ENCODE results near the gene ZNF691. TPM values are rescaled to one million over a fixed set of nuclear protein-coding genes. Genes with fewer than 3 reads are reported as not detected.
"Not testable (repeated sequence)": the region's sequence is repeated elsewhere in the genome, so short reads cannot be mapped to it uniquely, and the experiment has no call there.

The ZNF691 gene
- total and polyA plus RNA-seq, 4 donors = 6.6 to 14.5 (median 8.3) TPM

DNA sequence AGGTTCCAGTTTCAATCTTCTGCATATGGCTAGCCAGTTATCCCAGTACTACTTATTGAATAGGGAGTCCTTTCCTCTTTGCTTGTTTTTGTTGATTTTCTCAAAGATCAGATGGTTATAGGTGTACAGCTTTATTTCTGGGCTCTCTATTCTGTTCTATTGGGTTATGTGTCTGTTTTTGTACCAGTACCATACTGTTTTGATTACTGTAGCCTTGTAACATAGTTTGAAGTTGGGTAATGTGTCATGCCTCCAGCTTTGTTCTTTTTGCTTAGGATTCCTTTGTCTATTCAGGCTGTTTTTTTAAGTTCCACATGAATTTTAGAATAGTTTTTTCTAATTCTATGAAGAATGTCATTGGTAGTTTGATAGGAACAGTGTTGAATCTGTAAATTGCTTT lies 26.7 kb downstream of the ZNF691 start:
- H3K4me1 ChIP-seq (ENCODE audit: control insufficient read depth in 5 of 5, insufficient read depth in 5 of 5, low read length in 5 of 5); H3K9ac ChIP-seq (ENCODE audit: insufficient read depth in 1 of 2, low read length in 2 of 2); H3K4me3 ChIP-seq; H3K27me3 ChIP-seq (ENCODE audit: control insufficient read depth in 3 of 3, insufficient read depth in 3 of 3, low read length in 2 of 3); ATAC-seq (ENCODE audit: insufficient read depth, low FRiP score); H3K27ac ChIP-seq (ENCODE audit: low read depth in 1 of 2, low read length in 1 of 2); H3K9me3 ChIP-seq (ENCODE audit: control insufficient read depth in 4 of 4, insufficient read depth in 3 of 4, low read length in 3 of 4); H3K36me3 ChIP-seq (ENCODE audit: control insufficient read depth in 4 of 4, insufficient read depth in 4 of 4, low read length in 4 of 4); DNase-seq: not testable (repeated sequence)

DNA sequence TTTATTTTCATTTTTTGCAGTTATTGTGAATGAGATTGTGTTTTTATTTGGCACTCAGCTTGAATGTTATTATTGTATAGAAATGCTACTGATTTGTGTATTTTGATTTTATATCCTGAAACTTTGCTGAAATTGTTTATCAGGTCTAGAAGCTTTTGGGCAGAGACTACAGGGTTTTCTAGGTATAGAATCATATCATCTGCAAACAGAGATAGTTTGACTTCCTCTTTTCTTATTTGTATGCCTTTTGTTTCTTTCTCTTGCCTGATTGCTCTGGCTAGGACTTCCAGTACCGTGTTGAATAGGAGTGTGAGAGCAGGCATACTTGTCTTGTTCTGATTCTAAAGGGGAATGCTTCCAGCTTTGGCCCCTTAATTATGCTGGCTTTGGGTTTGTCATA lies 27.3 kb downstream of the ZNF691 start:
- Histone ChIP-seq H3K9ac (ENCODE audit: insufficient read depth in 1 of 2, low read length in 2 of 2) (no peak overlapping the region), H3K27me3 (ENCODE audit: control insufficient read depth in 3 of 3, insufficient read depth in 3 of 3, low read length in 2 of 3) (no peaks in the 10 kb centered on the region), H3K27ac (ENCODE audit: low read depth in 1 of 2, low read length in 1 of 2) (no peak overlapping the region), H3K9me3 (ENCODE audit: control insufficient read depth in 4 of 4, insufficient read depth in 3 of 4, low read length in 3 of 4) (peaks cover 0 to 6% (median 0%) of the 10 kb centered on the region in 4 donors), H3K4me1 (ENCODE audit: control insufficient read depth in 5 of 5, insufficient read depth in 5 of 5, low read length in 5 of 5) (peaks cover 0 to 7% (median 0%) of the 10 kb centered on the region in 5 donors), H3K36me3 (ENCODE audit: control insufficient read depth in 4 of 4, insufficient read depth in 4 of 4, low read length in 4 of 4) (no peaks in the 10 kb centered on the region), H3K4me3 (no peak overlapping the region)
- WGBS, 2 donors = 55 to 65% methylated on average over 1 of the region's 1 CpG
- DNase-seq = no peak
- TF ChIP-seq, protein P1, sequence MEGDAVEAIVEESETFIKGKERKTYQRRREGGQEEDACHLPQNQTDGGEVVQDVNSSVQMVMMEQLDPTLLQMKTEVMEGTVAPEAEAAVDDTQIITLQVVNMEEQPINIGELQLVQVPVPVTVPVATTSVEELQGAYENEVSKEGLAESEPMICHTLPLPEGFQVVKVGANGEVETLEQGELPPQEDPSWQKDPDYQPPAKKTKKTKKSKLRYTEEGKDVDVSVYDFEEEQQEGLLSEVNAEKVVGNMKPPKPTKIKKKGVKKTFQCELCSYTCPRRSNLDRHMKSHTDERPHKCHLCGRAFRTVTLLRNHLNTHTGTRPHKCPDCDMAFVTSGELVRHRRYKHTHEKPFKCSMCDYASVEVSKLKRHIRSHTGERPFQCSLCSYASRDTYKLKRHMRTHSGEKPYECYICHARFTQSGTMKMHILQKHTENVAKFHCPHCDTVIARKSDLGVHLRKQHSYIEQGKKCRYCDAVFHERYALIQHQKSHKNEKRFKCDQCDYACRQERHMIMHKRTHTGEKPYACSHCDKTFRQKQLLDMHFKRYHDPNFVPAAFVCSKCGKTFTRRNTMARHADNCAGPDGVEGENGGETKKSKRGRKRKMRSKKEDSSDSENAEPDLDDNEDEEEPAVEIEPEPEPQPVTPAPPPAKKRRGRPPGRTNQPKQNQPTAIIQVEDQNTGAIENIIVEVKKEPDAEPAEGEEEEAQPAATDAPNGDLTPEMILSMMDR (IDR thresholded peaks at IDR 0.05; ENCODE audit: control extremely low read depth, extremely low read depth) = no peak
- no peak for ATAC-seq (ENCODE audit: insufficient read depth, low FRiP score)

DNA sequence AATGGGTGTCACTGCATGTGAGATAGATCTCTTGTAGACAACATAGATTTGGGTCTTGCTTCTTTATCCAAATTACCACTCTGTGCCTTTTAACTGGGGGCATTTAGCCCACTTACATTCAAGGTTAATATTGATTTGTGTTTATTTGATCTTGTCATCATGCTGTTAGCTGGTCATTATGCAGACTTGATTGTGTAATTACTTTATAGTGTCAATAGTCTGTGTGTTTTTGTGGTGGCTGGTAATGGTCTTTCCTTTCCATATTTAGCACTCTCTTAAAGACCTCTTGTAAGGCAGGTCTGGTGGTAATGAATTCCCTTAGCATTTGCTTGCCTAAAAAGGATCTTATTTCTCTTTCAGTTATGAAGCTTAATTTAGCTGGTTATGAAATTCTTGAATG lies 29.6 kb downstream of the ZNF691 start:
- TF ChIP-seq, protein P1 (IDR thresholded peaks at IDR 0.05; ENCODE audit: control extremely low read depth, extremely low read depth) = no peak
- ATAC-seq (ENCODE audit: insufficient read depth, low FRiP score) (no peak), DNase-seq (no peak)

DNA sequence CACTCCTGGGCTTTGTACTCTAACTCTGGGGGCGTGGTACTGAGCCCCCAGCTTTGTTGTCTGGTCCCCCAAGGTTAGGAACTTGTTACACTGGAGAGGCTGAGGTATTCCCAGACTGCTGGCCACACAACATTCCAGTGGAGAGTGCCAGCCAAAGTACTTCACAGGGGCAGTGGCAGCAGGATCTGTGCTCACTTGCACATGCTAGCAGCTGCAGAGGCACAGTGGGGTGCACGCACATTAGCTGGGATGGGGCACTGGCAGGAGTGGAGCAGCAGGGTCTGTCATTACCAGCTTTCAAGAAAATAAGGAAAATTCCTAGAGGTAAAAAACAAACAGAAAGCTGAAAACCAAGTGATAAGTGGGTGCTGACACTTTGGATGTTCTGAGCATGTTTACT lies 31.0 kb downstream of the ZNF691 start:
- Histone ChIP-seq H3K27me3 (ENCODE audit: control insufficient read depth in 3 of 3, insufficient read depth in 3 of 3, low read length in 2 of 3) (no peaks in the 10 kb centered on the region), H3K4me1 (ENCODE audit: control insufficient read depth in 5 of 5, insufficient read depth in 5 of 5, low read length in 5 of 5) (peaks cover 0 to 7% (median 0%) of the 10 kb centered on the region in 5 donors), H3K9me3 (ENCODE audit: control insufficient read depth in 4 of 4, insufficient read depth in 3 of 4, low read length in 3 of 4) (peaks cover 0 to 6% (median 5%) of the 10 kb centered on the region in 4 donors), H3K36me3 (ENCODE audit: control insufficient read depth in 4 of 4, insufficient read depth in 4 of 4, low read length in 4 of 4) (no peaks in the 10 kb centered on the region), H3K27ac (ENCODE audit: low read depth in 1 of 2, low read length in 1 of 2) (no peak overlapping the region), H3K9ac (ENCODE audit: insufficient read depth in 1 of 2, low read length in 2 of 2) (no peak overlapping the region), H3K4me3 (no peak overlapping the region)
- no peak for ATAC-seq (ENCODE audit: insufficient read depth, low FRiP score)
- TF ChIP-seq, protein P1 (IDR thresholded peaks at IDR 0.05; ENCODE audit: control extremely low read depth, extremely low read depth) = no peak
- DNase-seq = peak; percentile 9 to 52 (median 25)
- WGBS, 2 donors = 53 to 68% methylated on average over 2 of the region's 2 CpGs

More for the DNA sequence above, 29.6 kb downstream of the ZNF691 start:
- H3K9ac ChIP-seq (ENCODE audit: insufficient read depth in 1 of 2, low read length in 2 of 2) = no peak overlapping the region
- no peaks in the 10 kb centered on the region for H3K27me3 ChIP-seq (ENCODE audit: control insufficient read depth in 3 of 3, insufficient read depth in 3 of 3, low read length in 2 of 3)
- H3K36me3 ChIP-seq (ENCODE audit: control insufficient read depth in 4 of 4, insufficient read depth in 4 of 4, low read length in 4 of 4) = no peaks in the 10 kb centered on the region
- peaks cover 0 to 7% (median 0%) of the 10 kb centered on the region in 5 donors for H3K4me1 ChIP-seq (ENCODE audit: control insufficient read depth in 5 of 5, insufficient read depth in 5 of 5, low read length in 5 of 5)
- H3K4me3 ChIP-seq = no peak overlapping the region
- H3K9me3 ChIP-seq (ENCODE audit: control insufficient read depth in 4 of 4, insufficient read depth in 3 of 4, low read length in 3 of 4) = peaks cover 0 to 6% (median 5%) of the 10 kb centered on the region in 4 donors
- no peak overlapping the region for H3K27ac ChIP-seq (ENCODE audit: low read depth in 1 of 2, low read length in 1 of 2)
